ENCODE measurements around the gene CTSO.

CTSO gene, protein sequence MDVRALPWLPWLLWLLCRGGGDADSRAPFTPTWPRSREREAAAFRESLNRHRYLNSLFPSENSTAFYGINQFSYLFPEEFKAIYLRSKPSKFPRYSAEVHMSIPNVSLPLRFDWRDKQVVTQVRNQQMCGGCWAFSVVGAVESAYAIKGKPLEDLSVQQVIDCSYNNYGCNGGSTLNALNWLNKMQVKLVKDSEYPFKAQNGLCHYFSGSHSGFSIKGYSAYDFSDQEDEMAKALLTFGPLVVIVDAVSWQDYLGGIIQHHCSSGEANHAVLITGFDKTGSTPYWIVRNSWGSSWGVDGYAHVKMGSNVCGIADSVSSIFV

DNA sequence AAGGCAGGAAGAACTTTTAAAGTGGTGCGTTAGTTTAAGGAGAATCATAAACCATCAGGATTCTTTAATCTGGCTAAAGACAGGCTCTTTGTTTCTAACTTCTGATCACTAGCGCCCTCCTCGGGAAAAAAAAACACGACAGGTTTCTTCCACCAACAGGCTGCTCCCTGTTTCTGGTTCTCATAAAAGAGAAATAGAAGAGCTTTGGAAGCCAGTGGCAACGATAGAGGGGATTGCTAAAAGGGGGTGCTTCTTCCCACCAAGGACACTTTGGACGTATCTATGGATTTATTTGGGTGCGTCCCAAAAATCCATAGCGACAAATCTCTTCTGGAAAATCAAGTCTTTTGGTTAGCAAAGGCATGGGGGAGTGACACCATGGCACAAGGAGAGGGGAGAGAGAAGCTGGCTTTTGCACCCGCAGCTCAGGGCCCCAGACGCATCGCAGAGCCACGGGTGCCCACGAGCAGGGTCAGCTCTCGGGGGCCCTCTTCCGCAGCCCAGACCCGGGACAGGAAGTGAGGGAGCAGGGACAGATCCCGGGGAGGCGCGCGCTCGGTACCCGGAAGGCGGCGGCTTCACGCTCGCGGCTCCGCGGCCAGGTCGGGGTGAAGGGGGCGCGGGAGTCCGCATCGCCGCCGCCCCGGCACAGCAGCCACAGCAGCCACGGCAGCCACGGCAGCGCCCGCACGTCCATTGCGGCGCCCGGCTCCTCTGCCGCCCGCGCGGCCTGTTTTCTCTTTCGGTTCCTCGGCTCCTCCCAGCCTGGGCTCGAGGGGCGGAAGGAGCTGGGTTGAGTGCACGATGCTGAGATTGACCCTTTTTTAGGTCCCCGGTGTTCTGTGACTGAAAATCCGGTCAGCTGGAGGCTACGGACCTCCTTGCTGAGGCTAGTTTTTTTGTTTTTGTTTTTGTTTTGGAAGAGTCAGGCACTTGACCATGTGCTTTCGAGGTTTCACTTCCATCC lies at the start of gene CTSO:
Gene CTSO (minus strand): TSS at position 716 of the 967 bp plus-strand sequence. CDS start 19 bp downstream, at position 697.
- no peaks in the 10 kb centered on the region for H3K36me3 Mint-ChIP-seq (ENCODE audit: low read depth)
- H3K4me3 Mint-ChIP-seq = peak within 1 kb of the TSS; percentile 93
- peaks cover 3% of the 10 kb centered on the region for H3K27me3 Mint-ChIP-seq
- H3K4me1 Mint-ChIP-seq (ENCODE audit: low read depth) = peaks cover 26% of the 10 kb centered on the region
- peak within 1 kb of the TSS; percentile 98 for H3K27ac Mint-ChIP-seq
- H3K9me3 Mint-ChIP-seq = no peaks in the 10 kb centered on the region

DNA sequence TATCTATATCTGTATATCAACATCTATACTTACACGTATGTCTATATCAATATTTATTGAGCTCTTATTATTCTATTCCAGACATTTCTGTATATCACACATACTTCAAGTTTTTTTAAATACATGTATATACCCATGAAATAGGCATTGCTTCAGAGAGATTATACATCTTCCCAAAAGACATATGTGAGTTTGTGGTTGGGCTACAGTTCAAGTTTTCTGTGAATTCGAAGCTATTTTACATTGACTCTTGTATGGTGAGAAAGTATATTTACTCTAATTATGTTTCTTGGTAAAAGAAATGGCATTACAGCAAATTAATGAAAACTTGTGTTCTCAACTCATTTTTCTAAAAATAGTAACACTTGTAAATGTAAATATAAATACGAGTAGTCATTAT lies 46.8 kb upstream of the CTSO start:
- Mint-ChIP-seq H3K4me1 (ENCODE audit: low read depth) (no peaks in the 10 kb centered on the region), H3K9me3 (no peaks in the 10 kb centered on the region), H3K27ac (no peak overlapping the region), H3K27me3 (peaks cover 12% of the 10 kb centered on the region), H3K4me3 (no peak overlapping the region), H3K36me3 (ENCODE audit: low read depth) (no peaks in the 10 kb centered on the region)

DNA sequence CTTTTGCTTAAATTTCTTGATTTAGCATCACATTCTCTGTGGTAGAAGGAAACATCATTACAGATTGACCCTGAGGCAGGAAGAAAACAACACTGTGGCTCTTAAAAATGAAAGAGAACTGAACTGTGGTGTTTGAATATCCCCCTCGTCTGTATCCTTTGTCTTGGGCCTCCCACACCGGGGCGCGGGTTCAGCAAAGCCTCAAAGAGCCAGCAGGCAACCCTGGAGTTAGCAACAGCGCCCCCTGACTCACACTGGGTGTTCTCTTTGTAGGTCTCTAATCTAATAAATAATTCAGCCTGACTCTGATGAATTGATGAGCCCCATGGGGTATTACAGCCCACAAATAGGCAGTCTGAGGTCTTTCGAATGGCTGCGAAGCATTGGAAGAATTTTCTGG lies 46.1 kb upstream of the CTSO start:
- no peaks in the 10 kb centered on the region for H3K4me1 Mint-ChIP-seq (ENCODE audit: low read depth)
- H3K27me3 Mint-ChIP-seq = peaks cover 12% of the 10 kb centered on the region
- H3K27ac Mint-ChIP-seq = no peak overlapping the region
- H3K4me3 Mint-ChIP-seq = no peak overlapping the region
- no peaks in the 10 kb centered on the region for H3K36me3 Mint-ChIP-seq (ENCODE audit: low read depth)
- no peaks in the 10 kb centered on the region for H3K9me3 Mint-ChIP-seq

DNA sequence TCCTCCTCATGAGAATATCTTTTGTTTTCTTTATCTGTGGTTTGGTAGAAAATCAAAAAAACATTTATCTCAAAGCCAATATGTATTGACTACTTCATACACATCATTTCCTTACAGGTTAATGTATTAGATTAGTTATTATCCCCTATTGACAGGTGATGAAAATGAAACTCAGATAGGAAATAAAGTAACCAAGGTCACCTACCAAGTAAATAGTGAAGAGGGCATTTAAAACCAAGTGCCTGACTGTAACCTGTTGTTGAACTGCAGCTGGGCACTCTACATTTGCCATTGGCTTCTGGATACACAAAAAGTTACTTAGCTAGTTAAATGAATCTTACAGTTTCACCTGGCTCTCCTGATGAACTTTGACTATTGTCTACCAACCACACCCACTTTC lies 41.4 kb upstream of the CTSO start:
- H3K36me3 Mint-ChIP-seq (ENCODE audit: low read depth) = no peaks in the 10 kb centered on the region
- no peak overlapping the region for H3K4me3 Mint-ChIP-seq
- H3K27ac Mint-ChIP-seq = no peak overlapping the region
- no peaks in the 10 kb centered on the region for H3K9me3 Mint-ChIP-seq
- peaks cover 2% of the 10 kb centered on the region for H3K27me3 Mint-ChIP-seq
- H3K4me1 Mint-ChIP-seq (ENCODE audit: low read depth) = no peaks in the 10 kb centered on the region

DNA sequence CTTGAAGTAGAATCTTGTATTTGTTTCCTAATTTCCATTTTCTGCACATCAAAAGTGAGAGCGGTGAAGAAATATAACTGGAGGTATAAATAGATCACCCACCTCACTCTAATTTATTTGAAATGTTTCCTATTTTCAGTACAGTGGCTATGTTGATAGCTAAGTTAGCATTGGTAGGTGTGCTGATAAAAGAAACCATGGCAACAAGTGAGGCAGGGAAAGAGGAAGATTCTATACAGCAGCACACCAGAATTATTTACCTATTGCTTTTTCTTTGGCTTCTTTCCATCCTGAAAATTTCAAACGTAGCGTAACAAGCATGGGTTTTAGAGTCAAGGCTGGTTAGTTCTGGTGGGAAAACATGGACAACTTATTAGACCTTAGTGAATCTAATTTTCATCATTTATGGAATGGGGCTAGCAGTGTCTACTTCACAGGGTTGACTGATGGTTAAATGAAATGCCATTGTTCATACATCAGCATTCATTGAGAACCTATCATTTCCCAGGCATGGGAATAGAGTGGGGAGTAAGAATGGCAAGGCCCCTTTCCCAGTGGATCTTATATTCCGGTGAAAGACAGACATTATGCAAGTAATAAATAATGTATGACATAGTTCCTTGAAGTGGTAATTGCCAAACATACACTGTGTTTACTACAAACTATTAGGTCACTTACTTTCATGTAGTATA lies 30.6 kb upstream of the CTSO start:
- no peaks in the 10 kb centered on the region for H3K36me3 Mint-ChIP-seq (ENCODE audit: low read depth)
- H3K27me3 Mint-ChIP-seq = peaks cover 4% of the 10 kb centered on the region
- no peak overlapping the region for H3K27ac Mint-ChIP-seq
- H3K9me3 Mint-ChIP-seq = peaks cover 4% of the 10 kb centered on the region
- H3K4me3 Mint-ChIP-seq = no peak overlapping the region
- no peaks in the 10 kb centered on the region for H3K4me1 Mint-ChIP-seq (ENCODE audit: low read depth)

DNA sequence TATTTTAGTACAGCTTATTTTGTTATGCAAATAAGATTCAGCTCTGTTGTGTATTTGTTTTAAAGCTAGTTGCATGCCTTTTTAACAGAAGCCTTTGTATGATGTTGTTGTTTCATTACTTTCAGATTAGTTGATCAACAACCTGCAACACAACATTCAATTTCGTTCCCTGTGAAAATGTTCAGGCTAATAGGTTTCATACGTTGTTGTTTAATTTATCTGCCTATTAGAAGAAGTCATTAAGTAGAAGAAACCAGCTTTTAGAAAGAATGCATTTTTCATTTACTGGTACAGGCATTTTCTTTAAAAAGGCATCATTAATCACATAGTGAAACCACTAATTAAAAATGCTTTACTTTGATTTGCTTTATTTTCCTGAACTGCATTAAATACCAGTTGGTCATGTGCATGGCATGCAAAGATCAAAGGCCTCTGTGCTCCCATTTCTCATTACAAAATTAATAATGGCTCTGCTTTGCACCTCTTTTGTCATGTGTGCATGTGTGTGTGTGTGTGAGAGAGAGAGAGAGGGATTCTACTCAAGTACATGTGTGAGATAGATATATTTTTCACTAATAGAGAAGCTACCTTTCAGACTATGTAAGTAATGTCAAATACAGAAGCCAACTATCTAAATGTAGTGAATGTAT lies 29.2 kb upstream of the CTSO start:
- H3K4me1 Mint-ChIP-seq (ENCODE audit: low read depth) = no peaks in the 10 kb centered on the region

DNA sequence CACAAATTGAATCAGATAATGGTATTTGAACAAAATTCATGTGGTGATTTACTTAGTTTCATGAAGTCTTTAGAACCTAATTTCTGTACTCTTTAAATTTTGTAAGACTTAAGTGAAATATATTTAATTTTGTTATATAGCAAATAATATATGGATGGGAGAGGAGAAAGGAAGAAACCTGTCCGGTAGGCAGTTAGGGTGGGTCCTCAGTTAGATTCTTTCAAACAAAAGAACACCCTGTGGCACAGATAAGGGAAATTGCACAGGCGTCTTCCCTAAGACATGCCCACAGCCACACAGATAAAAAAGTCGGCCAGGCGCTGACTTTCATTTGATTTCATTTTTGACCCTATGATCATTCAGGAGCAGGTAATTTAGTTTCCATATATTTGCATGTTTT lies 25.1 kb upstream of the CTSO start:
- no peak overlapping the region for H3K4me3 Mint-ChIP-seq
- H3K36me3 Mint-ChIP-seq (ENCODE audit: low read depth) = no peaks in the 10 kb centered on the region
- peaks cover 8% of the 10 kb centered on the region for H3K27me3 Mint-ChIP-seq
- peaks cover 4% of the 10 kb centered on the region for H3K9me3 Mint-ChIP-seq
- H3K4me1 Mint-ChIP-seq (ENCODE audit: low read depth) = no peaks in the 10 kb centered on the region
- no peak overlapping the region for H3K27ac Mint-ChIP-seq

More for the DNA sequence above, 29.2 kb upstream of the CTSO start:
- Mint-ChIP-seq H3K9me3 (peaks cover 4% of the 10 kb centered on the region), H3K27ac (no peak overlapping the region), H3K36me3 (ENCODE audit: low read depth) (no peaks in the 10 kb centered on the region), H3K4me3 (no peak overlapping the region), H3K27me3 (peaks cover 4% of the 10 kb centered on the region)

DNA sequence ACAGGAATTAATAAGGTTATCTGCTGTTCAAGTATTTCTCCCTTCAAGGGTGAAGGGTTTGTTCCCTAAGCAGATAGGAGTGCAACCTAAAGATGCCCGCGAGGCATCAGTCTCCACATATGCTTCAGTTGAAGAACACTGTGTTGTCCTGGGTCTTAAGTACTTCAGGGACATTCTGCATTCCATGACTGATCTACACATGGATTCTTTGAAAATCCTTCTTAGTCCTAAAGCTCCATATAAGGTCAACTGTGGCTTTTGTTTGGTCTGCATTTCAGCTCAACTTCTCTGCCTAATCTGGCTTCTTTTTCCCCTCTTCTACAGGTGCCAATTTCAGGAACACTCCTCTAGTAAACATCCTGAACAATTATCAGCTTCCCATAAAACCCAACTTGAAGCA lies 21.8 kb upstream of the CTSO start:
- no peaks in the 10 kb centered on the region for H3K4me1 Mint-ChIP-seq (ENCODE audit: low read depth)
- peaks cover 2% of the 10 kb centered on the region for H3K9me3 Mint-ChIP-seq
- H3K4me3 Mint-ChIP-seq = no peak overlapping the region
- no peaks in the 10 kb centered on the region for H3K36me3 Mint-ChIP-seq (ENCODE audit: low read depth)
- H3K27me3 Mint-ChIP-seq = peaks cover 13% of the 10 kb centered on the region
- H3K27ac Mint-ChIP-seq = no peak overlapping the region

DNA sequence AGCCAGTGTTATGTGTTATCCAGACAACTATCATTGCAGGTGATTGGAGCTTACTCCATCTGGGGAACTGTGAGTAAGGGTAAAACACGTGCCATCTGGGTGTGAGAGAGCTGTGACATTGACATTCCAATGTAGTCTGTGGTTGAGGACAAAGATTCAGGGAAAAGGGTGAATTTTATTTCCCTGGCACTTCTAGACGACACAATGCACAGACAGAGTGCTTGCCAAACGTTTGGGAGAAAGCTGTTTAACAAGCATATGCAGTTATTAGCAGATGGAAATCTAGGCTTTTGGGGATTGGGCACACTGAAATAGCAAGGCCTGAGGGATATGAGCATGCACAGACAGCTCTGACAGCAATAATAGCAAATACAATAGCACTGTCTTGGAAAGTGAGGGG lies 21.3 kb upstream of the CTSO start:
- peaks cover 16% of the 10 kb centered on the region for H3K27me3 Mint-ChIP-seq
- peak overlapping the region; percentile 46 for H3K27ac Mint-ChIP-seq
- H3K4me3 Mint-ChIP-seq = no peak overlapping the region
- no peaks in the 10 kb centered on the region for H3K9me3 Mint-ChIP-seq
- H3K36me3 Mint-ChIP-seq (ENCODE audit: low read depth) = no peaks in the 10 kb centered on the region
- H3K4me1 Mint-ChIP-seq (ENCODE audit: low read depth) = no peaks in the 10 kb centered on the region

DNA sequence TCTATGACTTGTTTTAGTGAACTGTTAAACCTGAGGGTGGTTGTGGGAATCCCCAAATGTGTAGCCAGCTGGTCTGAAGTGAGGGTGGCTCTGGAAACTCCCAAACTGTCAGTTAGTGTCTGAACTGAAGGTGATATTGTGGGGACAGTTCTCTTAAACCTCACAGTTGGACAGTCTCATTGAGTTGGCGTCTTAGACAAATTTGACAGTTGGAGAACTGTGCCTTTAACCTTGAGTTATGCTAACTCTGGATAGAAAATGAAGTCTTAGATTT lies 20.7 kb upstream of the CTSO start:
- Mint-ChIP-seq H3K36me3 (ENCODE audit: low read depth) (no peaks in the 10 kb centered on the region), H3K27ac (no peak overlapping the region), H3K9me3 (no peaks in the 10 kb centered on the region), H3K27me3 (peaks cover 16% of the 10 kb centered on the region), H3K4me1 (ENCODE audit: low read depth) (no peaks in the 10 kb centered on the region), H3K4me3 (no peak overlapping the region)

DNA sequence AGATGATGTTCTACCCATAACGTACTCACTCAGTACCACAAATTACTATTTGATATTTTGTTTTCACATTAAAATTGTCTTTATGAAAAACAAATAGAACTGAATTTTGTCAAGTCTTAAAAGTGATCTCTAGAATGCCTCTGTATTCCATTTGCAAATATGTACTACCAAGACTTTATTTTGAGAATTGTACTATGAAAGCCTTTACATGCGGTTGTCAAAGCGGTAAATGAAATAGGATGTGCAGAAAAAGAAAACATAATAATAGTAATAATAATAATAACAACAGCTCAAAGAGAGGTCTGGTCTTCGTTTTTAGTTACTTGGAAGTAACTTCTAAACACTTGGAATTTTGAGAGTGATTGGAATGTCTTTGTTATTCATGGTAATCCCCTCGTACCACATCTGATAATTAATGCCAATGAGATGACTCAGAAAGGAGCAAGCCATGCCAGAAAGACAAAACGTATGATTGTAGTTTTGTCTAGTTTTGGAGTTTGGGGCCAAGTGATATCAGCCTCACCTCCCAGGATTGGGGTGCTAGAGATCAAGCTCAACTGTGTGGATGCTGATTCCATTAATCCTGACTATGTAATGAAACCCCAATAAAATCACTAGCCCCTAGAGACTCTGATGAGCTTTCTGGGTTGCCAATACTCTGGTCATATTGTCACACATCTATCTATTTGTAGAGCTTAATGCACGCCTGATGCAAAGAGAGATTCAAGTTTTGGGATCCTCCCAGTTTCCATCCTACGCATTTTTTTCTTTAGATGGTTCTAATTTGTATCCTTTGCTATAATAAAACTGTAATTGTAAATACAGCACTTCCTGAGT lies 20.2 kb upstream of the CTSO start:
- Mint-ChIP-seq H3K9me3 (no peaks in the 10 kb centered on the region), H3K4me1 (ENCODE audit: low read depth) (no peaks in the 10 kb centered on the region), H3K4me3 (no peak overlapping the region), H3K27me3 (peaks cover 18% of the 10 kb centered on the region), H3K36me3 (ENCODE audit: low read depth) (no peaks in the 10 kb centered on the region), H3K27ac (no peak overlapping the region)

DNA sequence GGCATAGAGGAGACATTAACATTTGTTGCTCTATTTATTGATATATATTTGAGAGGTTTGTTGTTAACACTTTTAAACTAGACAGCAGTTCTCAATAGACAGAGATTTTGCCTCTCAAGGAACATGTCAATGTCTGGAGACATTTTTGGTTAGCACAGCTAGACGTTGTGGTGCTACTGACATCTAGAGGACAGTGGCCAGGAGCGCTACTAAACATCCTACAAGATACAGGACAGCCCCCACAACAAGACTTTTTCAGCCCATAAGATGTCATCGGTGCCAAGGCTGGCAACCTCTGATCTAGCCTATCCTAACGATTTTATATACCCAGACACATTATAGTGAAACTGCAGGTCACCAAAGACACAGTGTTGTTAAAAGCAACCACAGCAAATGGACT lies 18.4 kb upstream of the CTSO start:
- Mint-ChIP-seq H3K4me1 (ENCODE audit: low read depth) (no peaks in the 10 kb centered on the region), H3K9me3 (no peaks in the 10 kb centered on the region), H3K36me3 (ENCODE audit: low read depth) (no peaks in the 10 kb centered on the region), H3K27ac (no peak overlapping the region), H3K4me3 (no peak overlapping the region), H3K27me3 (peaks cover 18% of the 10 kb centered on the region)

DNA sequence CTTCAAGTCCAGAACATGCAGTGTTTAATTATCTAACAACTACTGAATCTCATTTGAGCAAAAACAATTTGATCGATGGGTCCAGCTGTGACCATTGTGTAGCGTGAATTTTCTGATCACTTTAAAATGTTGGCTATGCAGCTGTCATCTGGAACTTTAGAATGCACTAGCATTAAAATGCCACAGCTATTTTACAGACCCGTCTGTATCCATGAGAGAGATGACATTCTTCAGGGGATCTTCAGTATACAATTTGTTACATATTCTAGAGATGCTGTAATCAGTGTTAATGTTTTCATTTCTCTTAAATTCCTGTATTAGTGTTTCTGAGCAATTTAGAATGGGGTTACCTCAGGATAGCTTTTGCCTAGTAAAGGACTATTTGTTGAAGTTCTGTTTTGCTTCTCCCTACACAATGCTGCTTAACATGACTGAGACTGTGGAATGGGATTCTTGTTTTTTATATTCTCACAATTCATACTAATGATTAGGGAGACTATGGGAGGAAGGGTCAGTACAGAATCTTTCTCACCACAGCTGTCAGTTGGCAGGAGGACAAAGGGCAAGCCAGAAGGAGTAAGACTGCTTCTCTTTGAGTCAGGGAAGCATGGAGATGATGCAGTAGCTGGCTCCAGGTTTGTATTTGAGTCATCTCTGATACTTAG lies 13.2 kb upstream of the CTSO start:
- Mint-ChIP-seq H3K27me3 (peaks cover 17% of the 10 kb centered on the region), H3K9me3 (no peaks in the 10 kb centered on the region), H3K4me3 (no peak overlapping the region), H3K27ac (no peak overlapping the region), H3K36me3 (ENCODE audit: low read depth) (no peaks in the 10 kb centered on the region), H3K4me1 (ENCODE audit: low read depth) (no peaks in the 10 kb centered on the region)

DNA sequence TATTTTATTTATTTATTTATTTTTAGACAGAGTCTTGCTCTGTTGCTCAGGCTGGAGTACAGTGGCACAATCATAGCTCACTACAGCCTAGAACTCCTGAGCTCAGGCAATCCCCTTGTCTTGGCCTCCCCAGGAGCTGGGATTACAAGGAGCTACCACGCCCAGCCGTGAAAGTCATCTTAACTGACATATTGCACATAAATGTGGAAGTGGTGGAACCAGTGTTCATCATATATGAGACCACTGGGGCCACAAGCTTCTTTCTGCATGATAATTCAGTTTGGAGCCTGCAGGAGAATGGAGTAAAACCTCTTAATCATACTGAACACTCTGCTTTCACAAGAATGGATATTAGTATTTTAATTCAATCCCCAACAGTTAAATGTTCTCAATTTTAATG lies 12.5 kb upstream of the CTSO start:
- H3K36me3 Mint-ChIP-seq (ENCODE audit: low read depth) = no peaks in the 10 kb centered on the region

More for the DNA sequence above, 12.5 kb upstream of the CTSO start:
- H3K27ac Mint-ChIP-seq = no peak overlapping the region
- H3K4me3 Mint-ChIP-seq = no peak overlapping the region
- no peaks in the 10 kb centered on the region for H3K9me3 Mint-ChIP-seq
- no peaks in the 10 kb centered on the region for H3K4me1 Mint-ChIP-seq (ENCODE audit: low read depth)
- H3K27me3 Mint-ChIP-seq = peaks cover 15% of the 10 kb centered on the region

Measured in stimulated activated naive CD8-positive, alpha-beta T cell treated with anti-CD3 and anti-CD28 coated beads, Interleukin-15, Interleukin-2, amounts not matched to agents 100 ng/mL and 50 ng/mL, for 24 hours (primary cell).